ENCODE measurements around the gene JKAMP.

- no peak for TF ChIP-seq CTCF (IDR thresholded peaks at IDR 0.05)
- no peak for TF ChIP-seq EZH2phosphoT487 (IDR thresholded peaks at IDR 0.05)
- TF ChIP-seq EZH2 (IDR thresholded peaks at IDR 0.05) = no peak
These were observed 2.3 kb upstream of the JKAMP start for GRCh38 chr14:59481871-59482540.

All from neural progenitor cell (in vitro differentiated cells).